Trophoblast cell (in vitro differentiated cells and primary cell): ENCODE results near the gene PALLD.
"Not testable (repeated sequence)": the region's sequence is repeated elsewhere in the genome, so short reads cannot be mapped to it uniquely, and the experiment has no call there.

Experiments
- DNase-seq, 2 donors: peaks; one replicate each; pipeline ENCODE4 v3.0.0-alpha.2; 2016
- H2AFZ ChIP-seq: 2 replicates; pipeline ENCODE4 v1.6.1; 2013; ENCODE audit warnings: low read length, moderate library complexity, mild to moderate bottlenecking; ENCODE audit not compliant: insufficient read depth, poor library complexity
- H2AK5ac ChIP-seq: 2 replicates; pipeline ENCODE4 v1.6.1; 2013; ENCODE audit warnings: mild to moderate bottlenecking, low read length
- H2BK120ac ChIP-seq: 2 replicates; pipeline ENCODE4 v1.6.1; 2013; ENCODE audit warnings: low read length, mild to moderate bottlenecking, moderate library complexity; ENCODE audit not compliant: insufficient read depth, poor library complexity
- H2BK12ac ChIP-seq: 2 replicates; pipeline ENCODE4 v1.6.1; 2013; ENCODE audit warnings: mild to moderate bottlenecking, low read length, moderate library complexity
- H2BK5ac ChIP-seq: 2 replicates; pipeline ENCODE4 v1.6.1; 2013; ENCODE audit warnings: low read length, low read depth, moderate library complexity, mild to moderate bottlenecking; ENCODE audit not compliant: poor library complexity
- H3K14ac ChIP-seq: 2 replicates; pipeline ENCODE4 v1.6.1; 2013; ENCODE audit warnings: mild to moderate bottlenecking, low read length
- H3K18ac ChIP-seq: 2 replicates; pipeline ENCODE4 v1.6.1; 2013; ENCODE audit warnings: mild to moderate bottlenecking, low read length
- H3K23ac ChIP-seq: 2 replicates; pipeline ENCODE4 v1.6.1; 2013; ENCODE audit warnings: low read length
- H3K27ac ChIP-seq: 2 replicates; pipeline ENCODE4 v1.5.1; 2013; ENCODE audit warnings: low read depth, mild to moderate bottlenecking, inconsistent platforms, low read length, moderate library complexity
- H3K27me3 ChIP-seq: 2 replicates; pipeline ENCODE4 v1.6.1; 2013; ENCODE audit warnings: inconsistent platforms, mild to moderate bottlenecking, low read length, moderate library complexity; ENCODE audit not compliant: insufficient read depth
- H3K36me3 ChIP-seq, 2 experiments: 1 replicate in 1 of 2; 2 replicates in 1 of 2; pipeline ENCODE4 v1.6.1; 2013; ENCODE audit warnings: low read length in 2 of 2, mild to moderate bottlenecking in 2 of 2, moderate library complexity in 1 of 2; ENCODE audit not compliant: insufficient read depth in 2 of 2, control insufficient read depth in 1 of 2
- H3K4ac ChIP-seq: 2 replicates; pipeline ENCODE4 v1.6.1; 2013; ENCODE audit warnings: low read depth, mild to moderate bottlenecking, low read length, moderate library complexity
- H3K4me1 ChIP-seq, 2 experiments: 1 replicate in 1 of 2; 2 replicates in 1 of 2; pipeline ENCODE4 v1.6.1; 2013; ENCODE audit warnings: low read length in 2 of 2, mild to moderate bottlenecking in 2 of 2, moderate library complexity in 1 of 2; ENCODE audit not compliant: insufficient read depth in 2 of 2, control insufficient read depth in 1 of 2
- H3K4me2 ChIP-seq: 2 replicates; pipeline ENCODE4 v1.6.1; 2013; ENCODE audit warnings: inconsistent platforms, mild to moderate bottlenecking, low read length, moderate library complexity
- H3K4me3 ChIP-seq: 2 replicates; pipeline ENCODE4 v1.5.1; 2013; ENCODE audit warnings: mild to moderate bottlenecking, low read depth, low read length, inconsistent platforms
- H3K79me1 ChIP-seq: one replicate; pipeline ENCODE4 v1.6.1; 2013; ENCODE audit warnings: low read length
- H3K79me2 ChIP-seq: 2 replicates; pipeline ENCODE4 v1.6.1; 2013; ENCODE audit warnings: low read length, mild to moderate bottlenecking; ENCODE audit not compliant: control insufficient read depth, insufficient read depth, poor library complexity
- H3K9ac ChIP-seq: 2 replicates; pipeline ENCODE4 v1.6.1; 2013; ENCODE audit warnings: mild to moderate bottlenecking, low read length
- H3K9me3 ChIP-seq: 2 replicates; pipeline ENCODE4 v1.6.1; 2013; ENCODE audit warnings: low read depth, mild to moderate bottlenecking, control low read depth, inconsistent platforms, low read length; ENCODE audit not compliant: insufficient read depth
- H4K12ac ChIP-seq: 2 replicates; pipeline ENCODE4 v1.6.1; 2013; ENCODE audit warnings: low read depth, mild to moderate bottlenecking, low read length, moderate library complexity
- H4K8ac ChIP-seq: 2 replicates; pipeline ENCODE4 v1.6.1; 2013; ENCODE audit warnings: low read depth, mild to moderate bottlenecking, low read length, moderate library complexity
- H4K91ac ChIP-seq: one replicate; pipeline ENCODE4 v1.6.1; 2013; ENCODE audit warnings: low read depth, mild to moderate bottlenecking, low read length, moderate library complexity
- WGBS: extraction: QIAGEN DNeasy Blood & Tissue Kit; methylation state at CpG from one replicate; pipeline ENCODE4 v1.1.7; 2013; ENCODE audit warnings: missing lambda C conversion rate; ENCODE audit not compliant: insufficient read length, insufficient coverage; ENCODE audit errors: extremely low coverage; 5-methylcytosine and 5-hydroxymethylcytosine counted together

The PALLD gene

DNA sequence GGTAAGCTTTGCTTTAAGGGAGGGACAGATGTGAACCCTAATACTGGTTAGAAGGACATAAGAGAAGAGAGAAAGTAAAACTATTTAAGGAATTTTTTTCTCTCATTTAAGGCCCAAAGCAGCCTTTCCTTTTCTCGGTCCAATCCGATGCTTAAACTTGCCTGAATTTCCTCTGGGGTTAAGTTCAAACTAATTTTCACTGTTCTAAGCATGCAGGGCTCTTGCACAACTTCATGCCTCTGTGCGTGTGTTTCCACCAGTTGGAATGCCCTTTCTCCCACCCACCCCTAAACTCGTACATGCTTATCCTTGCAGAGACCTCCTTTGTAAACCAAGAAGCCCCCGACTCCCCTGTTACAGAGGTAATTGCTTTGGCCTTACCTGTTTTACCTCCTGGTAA is 308.5 kb downstream of the PALLD start:
- H3K4me3 ChIP-seq = no peak overlapping the region
- peak; percentile 44 to 69 for DNase-seq
- H3K9ac ChIP-seq = no peak overlapping the region
- H4K91ac ChIP-seq = no peak overlapping the region
- H4K8ac ChIP-seq = no peak overlapping the region
- peak overlapping the region; percentile 61 for H3K27ac ChIP-seq
- no peak overlapping the region for H3K14ac ChIP-seq
- no peak overlapping the region for H3K23ac ChIP-seq
- H4K12ac ChIP-seq = no peak overlapping the region
- H2AK5ac ChIP-seq = no peak overlapping the region
- no CpG with 5 or more reads among the region's 5 CpGs for WGBS
- no peaks in the 10 kb centered on the region for H3K27me3 ChIP-seq
- no peak overlapping the region for H2BK120ac ChIP-seq
- H2BK5ac ChIP-seq = no peak overlapping the region
- H3K79me1 ChIP-seq = peaks cover 19% of the 10 kb centered on the region
- H3K18ac ChIP-seq = no peak overlapping the region
- H3K36me3 ChIP-seq = peaks cover 0 to 1% of the 10 kb centered on the region in 2 experiments
- no peak overlapping the region for H2AFZ ChIP-seq
- H2BK12ac ChIP-seq = no peak overlapping the region
- H3K79me2 ChIP-seq = peaks cover 4% of the 10 kb centered on the region
- H3K4ac ChIP-seq = no peak overlapping the region
- H3K9me3 ChIP-seq = no peaks in the 10 kb centered on the region
- no peak overlapping the region for H3K4me2 ChIP-seq
- peaks cover 20 to 22% of the 10 kb centered on the region in 2 experiments for H3K4me1 ChIP-seq

DNA sequence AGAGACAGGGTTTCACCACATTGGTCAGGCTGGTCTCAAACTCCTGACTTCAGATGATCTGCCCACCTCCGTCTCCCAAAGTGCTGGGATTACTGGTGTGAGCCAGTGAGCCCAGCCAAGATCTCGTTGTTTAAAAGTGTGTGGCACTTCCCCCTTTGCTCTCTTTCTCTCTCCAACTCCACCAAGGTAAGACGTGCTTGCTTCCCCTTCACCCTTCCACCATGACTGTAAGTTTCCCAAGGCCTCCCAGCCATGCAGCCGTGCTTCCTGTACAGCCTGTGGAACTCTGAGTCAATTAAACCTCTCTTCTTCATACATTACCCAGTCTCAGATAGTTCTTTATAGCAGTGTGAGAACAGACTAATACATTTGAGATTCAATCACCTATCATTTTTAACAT is 309.4 kb downstream of the PALLD start:
- Histone ChIP-seq H3K18ac (peak overlapping the region; percentile 56), H3K4me1 (peaks cover 22 to 26% of the 10 kb centered on the region in 2 experiments), H2BK120ac (peak overlapping the region; percentile 79), H3K14ac (peak overlapping the region; percentile 82), H2BK5ac (peak overlapping the region; percentile 66), H2AK5ac (peak overlapping the region; percentile 87), H3K79me1 (peaks cover 19% of the 10 kb centered on the region), H3K27ac (peak overlapping the region; percentile 44), H4K91ac (peak overlapping the region; percentile 58), H2BK12ac (peak overlapping the region; percentile 43), H3K4ac (peak overlapping the region; percentile 70), H4K8ac (peak overlapping the region; percentile 50)
- not testable (repeated sequence) for H3K27me3 ChIP-seq, H3K9me3 ChIP-seq, H3K23ac ChIP-seq, DNase-seq, H3K9ac ChIP-seq, H3K36me3 ChIP-seq, H3K4me3 ChIP-seq, H2AFZ ChIP-seq, H3K4me2 ChIP-seq, H3K79me2 ChIP-seq, H4K12ac ChIP-seq
- no CpG with 5 or more reads among the region's 4 CpGs for WGBS

DNA sequence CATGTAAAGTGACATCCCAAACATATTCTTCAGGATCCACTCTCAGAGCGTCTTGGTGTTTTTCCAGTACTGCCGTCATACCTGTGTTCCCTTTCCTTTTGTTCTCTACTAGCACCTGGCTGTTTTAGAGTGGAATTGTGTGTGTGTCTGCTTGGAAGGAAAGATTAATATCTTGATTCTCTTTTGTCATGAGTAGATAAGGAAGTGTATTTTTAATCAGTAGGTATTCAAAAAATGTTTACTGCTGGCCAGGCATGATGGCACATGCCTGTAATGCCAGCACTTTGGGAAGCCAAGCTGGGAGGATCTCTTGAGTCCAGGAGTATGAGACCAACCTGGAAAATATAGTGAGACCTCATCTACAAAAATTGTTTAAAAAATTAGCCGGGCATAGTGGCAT is 314.4 kb downstream of the PALLD start:
- Histone ChIP-seq H4K12ac (no peak overlapping the region), H3K4me1 (peaks cover 14 to 24% of the 10 kb centered on the region in 2 experiments), H3K4ac (peak overlapping the region; percentile 30), H3K4me3 (no peak overlapping the region), H2BK5ac (peak overlapping the region; percentile 91), H3K36me3 (peaks cover 0 to 2% of the 10 kb centered on the region in 2 experiments), H3K79me1 (peaks cover 17% of the 10 kb centered on the region), H2AK5ac (peak overlapping the region; percentile 7), H4K8ac (peak overlapping the region; percentile 54), H3K18ac (peak overlapping the region; percentile 67), H3K23ac (no peak overlapping the region), H3K27ac (peak overlapping the region; percentile 86), H3K14ac (peak overlapping the region; percentile 28), H3K4me2 (no peak overlapping the region), H2BK120ac (peak overlapping the region; percentile 48), H2BK12ac (peak overlapping the region; percentile 29), H3K9me3 (no peaks in the 10 kb centered on the region), H4K91ac (peak overlapping the region; percentile 63), H3K79me2 (peaks cover 7% of the 10 kb centered on the region), H3K27me3 (no peaks in the 10 kb centered on the region), H2AFZ (no peak overlapping the region), H3K9ac (no peak overlapping the region)
- no CpG with 5 or more reads among the region's 3 CpGs for WGBS
- DNase-seq = peak; percentile 70 to 91

DNA sequence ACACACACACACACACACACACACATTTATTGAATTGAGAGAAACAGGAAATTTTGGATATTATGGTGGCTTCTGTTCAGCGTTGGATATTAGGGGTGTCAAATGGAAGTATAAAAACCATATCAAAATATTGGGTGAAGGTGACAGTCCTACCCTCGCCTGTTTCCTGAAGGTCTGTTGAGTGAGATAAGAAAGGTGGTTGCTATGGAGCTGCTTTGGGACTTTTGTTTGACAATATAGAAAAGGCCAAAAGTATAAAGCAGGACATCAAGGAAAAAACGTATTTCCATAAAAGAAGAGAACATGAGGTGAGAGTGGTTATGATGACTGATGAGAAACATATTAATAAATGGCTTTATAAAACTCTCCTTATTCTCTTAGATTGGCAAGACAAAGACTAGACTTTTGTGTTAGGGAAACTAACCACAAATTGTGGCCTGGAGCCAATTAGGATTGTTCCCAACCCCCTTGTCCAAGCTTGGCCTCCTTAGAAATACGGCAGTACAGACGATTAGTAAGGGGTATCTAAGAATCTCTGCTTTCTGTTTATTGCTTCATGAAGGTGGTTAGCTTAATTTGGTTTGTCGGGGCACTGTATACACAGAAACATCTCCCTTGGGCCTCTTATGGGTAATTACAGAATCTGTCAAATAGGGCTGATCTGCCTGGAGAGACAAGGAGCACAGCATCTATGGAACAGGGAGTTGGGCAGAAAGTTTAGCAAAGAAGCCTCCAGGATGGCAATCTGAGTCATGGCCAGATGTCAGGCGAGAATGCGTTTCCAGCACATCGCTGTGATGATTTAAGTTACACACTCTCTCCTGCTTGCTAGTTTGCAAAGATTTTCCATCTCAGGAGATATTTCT is 315.2 kb downstream of the PALLD start:
- Histone ChIP-seq H4K12ac (no peak overlapping the region), H2BK120ac (no peak overlapping the region), H2BK12ac (no peak overlapping the region), H3K79me1 (peaks cover 16% of the 10 kb centered on the region), H3K4me2 (peak overlapping the region; percentile 25), H3K9ac (no peak overlapping the region), H3K18ac (no peak overlapping the region), H2BK5ac (peak overlapping the region; percentile 91), H3K4me3 (no peak overlapping the region), H2AK5ac (no peak overlapping the region), H2AFZ (no peak overlapping the region), H3K36me3 (peaks cover 0 to 2% of the 10 kb centered on the region in 2 experiments), H3K4me1 (peaks cover 12 to 22% of the 10 kb centered on the region in 2 experiments), H3K9me3 (no peaks in the 10 kb centered on the region), H3K79me2 (peaks cover 5% of the 10 kb centered on the region), H3K14ac (no peak overlapping the region), H4K91ac (peak overlapping the region; percentile 63), H4K8ac (no peak overlapping the region), H3K27ac (peak overlapping the region; percentile 86), H3K4ac (no peak overlapping the region), H3K23ac (no peak overlapping the region), H3K27me3 (no peaks in the 10 kb centered on the region)
- peak; percentile 30 to 77 for DNase-seq
- WGBS = no CpG with 5 or more reads among the region's 9 CpGs
